Measurements from ENCODE around the gene SLC10A7.

GRCh38 chr4:146486565-146486964, 35.2 kb downstream of the SLC10A7 start:
- no peak for TF ChIP-seq CTCF (IDR thresholded peaks at IDR 0.05)
- no peak for TF ChIP-seq POLR2A (IDR thresholded peaks at IDR 0.05)
